GM18507 (cell line): ENCODE results near the gene CRB3.

ENCODE experiments used
- DNase-seq: peaks from one replicate; pipeline ENCODE4 v3.0.0; 2011; ENCODE audit warnings: low read depth; ENCODE audit not compliant: insufficient read length; ENCODE audit errors: extremely low spot score
- FAIRE-seq: peaks from 2 replicates; lab custom pipeline; 2011; peaks lifted over from hg19 to GRCh38; lab: Jason Lieb, UNC

CRB3 gene

DNA sequence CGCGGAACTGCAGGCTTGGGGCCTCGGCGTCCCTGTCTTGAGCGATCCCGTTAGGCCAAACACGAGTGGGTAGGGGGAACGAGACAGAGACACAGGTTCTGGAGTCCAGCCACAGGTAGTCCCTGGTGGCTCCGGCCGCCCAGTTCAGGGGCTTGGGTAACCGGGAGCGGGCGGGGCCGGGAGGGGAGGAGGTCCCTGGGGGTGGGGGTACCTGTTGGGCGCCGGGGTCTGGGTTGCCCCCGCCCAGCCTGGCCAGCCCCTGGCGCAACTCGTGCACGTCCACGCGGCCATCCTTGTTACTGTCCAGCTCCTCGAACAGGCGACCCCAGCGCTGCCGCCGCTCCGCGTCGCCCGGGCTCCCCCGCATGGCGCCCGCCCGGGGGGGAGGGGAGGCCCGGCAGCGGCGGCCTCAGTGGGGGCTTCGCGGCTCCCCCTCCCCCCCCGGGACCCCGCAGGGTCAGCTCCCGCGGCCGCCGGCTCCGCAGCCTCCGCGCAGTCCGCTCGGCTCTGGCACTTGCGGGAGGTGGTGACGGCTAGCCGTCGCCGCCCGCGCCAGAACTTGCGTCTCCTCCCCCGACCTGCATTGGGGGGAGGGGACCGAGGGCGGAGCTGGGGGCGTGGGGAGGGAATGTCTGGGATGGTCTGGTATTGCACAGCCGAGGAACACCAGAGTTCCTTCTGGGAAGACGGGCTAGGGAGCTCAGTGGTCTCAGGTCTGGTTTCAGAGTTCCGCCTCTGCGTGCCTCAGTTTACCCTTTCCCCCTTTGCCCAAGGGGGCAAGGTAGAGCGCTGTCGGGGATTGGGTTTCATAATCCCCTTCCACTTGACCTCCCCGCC is 4.6 kb upstream of the CRB3 start, which contains the start of gene SLC25A23:
Gene SLC25A23 (minus strand): TSS at position 531 of the 837 bp plus-strand sequence. CDS start 164 bp downstream, at position 367.
- FAIRE-seq (no peak), DNase-seq (peak; percentile 71)

DNA sequence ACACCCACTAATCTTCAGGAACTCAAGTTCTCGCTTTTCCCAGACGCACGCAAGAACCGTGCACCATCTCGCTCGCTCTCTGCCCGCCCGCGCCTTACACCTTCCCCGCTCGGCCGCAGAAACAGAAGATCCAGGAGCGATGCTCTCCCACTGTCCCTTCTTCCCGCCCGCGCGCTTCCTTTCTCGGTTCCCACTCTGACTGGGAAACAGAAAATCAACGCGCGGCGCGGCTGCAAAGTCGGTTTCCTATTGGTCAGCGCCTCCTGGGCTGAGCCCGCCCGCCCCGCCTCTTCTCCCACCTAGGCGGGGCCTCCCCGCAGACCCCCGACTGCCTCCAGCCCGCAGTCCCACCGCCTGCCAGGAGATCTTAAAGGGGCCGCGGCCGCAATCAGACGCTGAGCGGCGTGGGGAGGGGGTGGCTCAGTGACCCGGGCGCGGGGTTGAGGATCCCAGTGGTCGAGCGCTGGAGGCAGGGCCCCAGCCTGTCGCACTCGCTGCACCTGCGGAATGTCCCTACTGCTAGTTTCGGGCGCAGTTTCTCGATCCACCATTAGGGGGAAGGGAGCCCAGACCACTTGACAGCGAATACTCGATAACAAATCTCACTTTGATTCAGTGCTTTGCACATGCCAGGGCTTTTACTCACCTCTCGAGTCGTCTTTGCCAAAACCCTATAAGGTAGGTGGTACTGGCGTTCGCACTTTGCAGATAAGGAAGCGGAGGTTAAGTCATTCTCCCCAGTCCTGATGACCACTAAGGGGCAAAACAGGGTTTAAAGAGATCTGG is 3.8 kb upstream of the CRB3 start:
- FAIRE-seq (peak; percentile 98), DNase-seq (peak; percentile 88)

DNA sequence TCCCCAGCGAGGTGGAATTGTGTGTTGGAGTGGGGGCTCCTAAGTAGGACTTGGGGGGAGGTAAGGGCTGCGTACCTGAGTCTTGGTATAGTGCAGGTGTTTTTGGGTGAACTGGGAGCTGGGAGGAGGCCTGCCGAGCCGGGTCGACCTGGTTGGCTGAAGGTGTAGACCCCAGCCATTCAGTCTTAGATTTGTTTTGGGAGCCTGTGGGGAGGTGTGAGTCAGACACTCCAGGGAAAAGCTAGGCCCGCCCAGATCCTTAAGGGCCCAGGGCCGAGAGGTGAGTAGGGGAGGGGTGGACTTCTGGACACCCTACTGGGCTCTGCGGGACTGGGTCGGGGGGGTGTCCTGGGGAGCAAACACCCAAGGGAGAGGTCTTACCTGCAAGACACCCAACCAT is 935 bp downstream of the CRB3 start:
- DNase-seq (no peak), FAIRE-seq (no peak)

DNA sequence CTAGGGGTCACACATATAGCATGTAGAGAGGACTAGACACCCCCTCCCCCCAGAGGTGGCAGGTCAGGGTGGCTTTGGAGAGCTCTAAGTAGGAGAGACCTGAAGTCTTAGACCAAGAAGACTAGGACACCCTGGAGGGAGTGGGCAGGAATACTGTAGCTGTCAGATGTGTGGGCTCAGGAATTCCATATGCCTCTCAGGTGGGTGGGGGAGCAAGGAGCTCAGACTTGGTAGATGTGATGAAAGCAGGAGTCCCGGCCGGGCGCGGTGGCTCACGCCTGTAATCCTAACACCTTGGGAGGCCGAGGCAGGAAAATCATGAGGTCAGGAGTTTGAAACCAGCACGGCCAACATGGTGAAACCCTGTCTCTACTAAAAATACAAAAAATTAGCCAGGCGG is 1.6 kb downstream of the CRB3 start:
- no peak for DNase-seq
- no peak for FAIRE-seq

DNA sequence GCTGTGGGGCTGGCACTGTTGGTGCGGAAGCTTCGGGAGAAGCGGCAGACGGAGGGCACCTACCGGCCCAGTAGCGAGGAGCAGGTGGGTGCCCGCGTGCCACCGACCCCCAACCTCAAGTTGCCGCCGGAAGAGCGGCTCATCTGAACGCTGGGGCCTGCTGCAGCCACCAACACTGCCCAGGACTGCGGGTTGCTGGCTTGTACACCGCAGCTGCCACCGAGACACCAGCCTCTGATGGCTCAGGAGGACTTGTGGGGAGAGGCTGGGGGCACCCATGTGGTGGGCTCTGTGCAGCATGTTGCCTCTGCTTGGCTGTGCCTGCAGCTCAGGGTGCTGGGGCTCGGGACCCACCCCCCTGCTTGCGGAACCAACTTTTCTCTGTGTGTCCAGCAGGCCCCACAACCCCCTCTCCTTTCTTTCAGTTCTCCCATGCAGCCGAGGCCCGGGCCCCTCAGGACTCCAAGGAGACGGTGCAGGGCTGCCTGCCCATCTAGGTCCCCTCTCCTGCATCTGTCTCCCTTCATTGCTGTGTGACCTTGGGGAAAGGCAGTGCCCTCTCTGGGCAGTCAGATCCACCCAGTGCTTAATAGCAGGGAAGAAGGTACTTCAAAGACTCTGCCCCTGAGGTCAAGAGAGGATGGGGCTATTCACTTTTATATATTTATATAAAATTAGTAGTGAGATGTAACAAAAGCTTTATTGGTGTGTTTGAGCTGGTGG is 2.6 kb downstream of the CRB3 start:
- FAIRE-seq (no peak), DNase-seq (no peak)

DNA sequence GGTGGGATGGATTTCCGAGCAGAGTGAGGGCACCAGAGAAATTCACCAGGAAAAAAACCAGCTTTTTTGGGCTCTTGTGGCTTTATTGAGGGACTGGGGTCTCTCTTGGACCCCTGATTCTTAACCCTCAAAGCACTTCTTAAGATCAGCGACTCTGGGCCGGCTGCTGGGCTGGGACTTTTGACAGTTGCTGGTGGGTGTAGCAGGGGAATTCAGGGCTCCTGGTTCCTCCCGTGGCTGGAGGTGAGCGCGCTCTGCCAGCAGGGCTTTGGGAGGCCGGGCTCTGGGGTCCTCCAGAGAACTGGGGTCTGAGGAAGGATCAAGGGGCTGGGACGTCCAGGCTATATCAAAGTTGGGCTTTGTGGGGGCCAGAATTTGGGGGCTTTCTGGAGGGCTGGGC is 3.3 kb downstream of the CRB3 start:
- DNase-seq = no peak
- no peak for FAIRE-seq

DNA sequence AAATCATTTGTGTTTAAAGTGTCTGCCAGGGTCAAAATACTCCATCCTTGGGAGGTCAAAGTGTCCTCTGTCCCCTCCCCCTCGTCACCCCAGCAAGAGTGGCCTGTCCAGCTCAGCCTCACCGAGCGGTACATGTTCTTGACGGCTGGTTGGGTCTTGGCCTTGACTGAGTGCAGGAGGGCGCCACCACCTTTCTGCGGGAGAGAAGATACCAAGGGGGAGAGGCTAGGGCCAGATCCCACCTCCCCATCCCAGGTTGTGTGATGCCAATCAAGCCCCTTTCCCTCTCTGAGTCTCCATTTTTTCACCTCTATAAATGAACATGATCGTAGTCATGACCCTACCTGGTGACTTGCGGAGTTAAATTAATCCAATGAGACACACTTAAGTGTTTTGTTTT is 6.1 kb downstream of the CRB3 start:
- FAIRE-seq = no peak
- no peak for DNase-seq

DNA sequence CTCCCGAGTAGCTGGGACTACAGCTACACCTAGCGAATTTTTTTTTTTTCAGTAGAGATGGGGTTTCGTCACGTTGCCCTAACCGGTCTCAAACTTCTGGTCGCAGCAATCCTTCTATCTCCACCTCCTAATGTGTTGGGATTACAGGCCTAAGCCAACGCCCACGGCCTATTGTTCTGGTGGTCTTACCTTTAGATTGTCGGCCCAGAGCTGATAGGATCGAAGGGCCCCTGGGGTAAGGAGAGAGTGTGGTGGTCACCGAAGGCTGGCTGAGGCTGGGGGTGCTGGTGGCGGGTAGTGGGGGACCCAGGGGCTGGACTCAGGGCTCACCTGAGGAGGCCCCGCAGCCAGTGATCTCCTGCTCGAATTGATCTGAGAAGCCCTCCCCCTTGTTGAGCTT is 7.0 kb downstream of the CRB3 start:
- DNase-seq (no peak), FAIRE-seq (no peak)

DNA sequence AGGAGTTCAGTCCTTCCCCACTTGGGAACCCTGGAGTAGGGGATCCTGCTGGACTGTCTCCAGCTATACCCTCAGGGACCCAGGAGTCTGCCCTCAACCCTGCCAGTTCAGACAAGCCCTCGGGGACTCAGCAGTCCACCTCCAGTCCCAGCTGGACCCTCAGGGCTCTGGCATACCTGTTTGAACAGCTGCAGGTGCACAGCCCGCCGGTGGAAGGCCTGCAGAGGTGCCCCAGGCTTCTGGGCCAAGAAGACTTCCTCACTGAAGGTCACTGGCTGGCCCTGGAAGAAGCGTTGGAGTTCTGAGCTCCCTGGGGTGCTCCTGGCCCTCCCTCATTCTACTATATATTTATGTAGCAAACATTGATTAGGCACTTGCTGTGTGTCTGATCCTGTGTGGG is 8.6 kb downstream of the CRB3 start:
- DNase-seq (no peak), FAIRE-seq (no peak)

DNA sequence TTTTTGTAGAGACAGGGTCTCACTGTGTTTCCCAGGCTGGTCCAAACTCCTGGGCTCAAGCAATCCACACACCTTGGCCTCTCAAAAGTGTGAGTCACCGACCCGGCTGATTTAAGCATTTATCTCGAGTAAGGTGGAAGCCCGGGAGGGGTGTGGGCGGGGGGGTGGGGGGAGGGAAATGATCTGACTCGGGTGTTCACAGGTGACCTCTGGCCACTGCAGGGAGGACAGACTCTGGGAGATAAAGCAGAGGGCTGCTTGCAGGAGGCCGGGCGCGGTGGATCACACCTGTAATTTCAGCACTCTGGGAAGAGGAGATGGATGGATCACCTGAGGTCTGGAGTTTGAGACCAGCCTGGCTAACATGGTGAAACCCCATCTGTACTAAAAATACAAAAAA is 9.6 kb downstream of the CRB3 start:
- FAIRE-seq (no peak), DNase-seq (no peak)

DNA sequence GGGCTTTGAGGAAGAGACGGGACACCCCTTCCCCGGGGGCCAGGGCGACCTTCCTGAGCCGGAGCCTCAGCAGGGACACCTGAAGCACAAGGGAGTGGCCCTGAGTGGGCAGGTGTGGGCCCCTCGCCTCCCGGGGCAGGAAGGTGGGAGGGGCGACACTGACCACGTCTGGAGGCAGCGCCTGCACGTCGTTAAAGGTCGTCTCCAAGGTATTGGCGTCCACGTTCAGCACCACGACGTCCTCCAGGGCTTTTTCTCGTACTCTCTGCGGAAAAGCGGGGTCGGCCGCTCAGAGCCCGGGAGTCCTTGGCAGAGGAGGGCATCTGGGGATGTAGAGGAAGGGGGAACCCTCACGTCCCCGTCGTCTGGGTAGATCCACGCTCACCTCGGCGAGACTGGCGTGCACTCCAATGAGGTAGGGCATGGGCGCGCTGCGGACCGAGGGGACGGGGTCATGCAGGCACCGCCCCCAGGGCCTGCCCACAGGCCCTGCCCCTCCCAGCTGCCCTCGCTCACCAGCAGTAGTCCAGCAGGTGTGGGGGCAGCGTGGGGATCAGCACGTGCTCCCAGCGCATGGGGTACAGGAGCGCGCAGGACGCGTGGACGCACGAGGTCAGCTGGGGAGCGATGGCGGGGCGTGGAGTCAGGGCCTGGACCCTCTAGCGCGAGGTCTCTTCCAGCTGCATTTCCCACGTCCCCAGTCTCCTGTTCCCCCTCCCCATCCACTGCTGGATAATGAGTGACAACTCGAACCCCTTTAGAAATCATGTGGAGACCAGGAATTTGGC is 11.4 kb downstream of the CRB3 start:
- no peak for DNase-seq
- FAIRE-seq = no peak

DNA sequence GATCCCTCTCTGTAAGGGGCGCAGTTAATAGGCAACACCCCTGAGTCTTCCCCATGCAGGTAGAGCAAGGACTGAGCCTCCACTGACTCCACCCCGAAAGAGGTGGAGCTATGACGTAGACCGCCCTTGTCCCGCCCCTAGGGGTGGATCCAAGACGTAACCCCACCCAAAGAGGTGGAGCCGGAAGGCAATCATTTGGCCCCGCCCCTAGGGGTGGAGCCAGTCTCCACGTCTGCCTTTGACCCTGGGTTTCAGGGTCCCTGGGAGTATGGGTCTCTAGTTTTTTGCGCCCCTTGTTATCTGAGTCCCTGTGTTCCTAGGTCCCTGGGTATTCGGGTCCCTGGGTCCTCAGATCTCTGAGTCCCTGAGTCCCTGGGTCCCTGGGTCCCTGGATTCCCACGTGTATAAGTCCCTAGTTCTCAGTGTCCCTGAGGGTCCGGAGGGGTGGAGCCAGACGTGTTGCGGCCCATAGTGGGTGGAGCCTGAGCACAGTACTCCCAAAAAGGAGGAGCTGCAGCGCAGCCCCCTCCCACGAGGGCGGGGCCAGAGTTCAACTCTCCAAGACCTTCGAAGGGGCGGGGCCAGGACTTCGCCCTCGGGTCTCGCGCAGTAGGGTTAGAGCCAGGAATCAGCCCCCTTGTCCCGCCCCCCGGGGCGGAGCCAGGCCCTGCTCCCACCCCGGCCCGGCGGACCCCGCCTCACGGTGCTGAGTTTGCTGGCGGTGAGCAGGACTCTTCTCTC is 12.3 kb downstream of the CRB3 start:
- FAIRE-seq = peak; percentile 91
- peak; percentile 58 for DNase-seq

DNA sequence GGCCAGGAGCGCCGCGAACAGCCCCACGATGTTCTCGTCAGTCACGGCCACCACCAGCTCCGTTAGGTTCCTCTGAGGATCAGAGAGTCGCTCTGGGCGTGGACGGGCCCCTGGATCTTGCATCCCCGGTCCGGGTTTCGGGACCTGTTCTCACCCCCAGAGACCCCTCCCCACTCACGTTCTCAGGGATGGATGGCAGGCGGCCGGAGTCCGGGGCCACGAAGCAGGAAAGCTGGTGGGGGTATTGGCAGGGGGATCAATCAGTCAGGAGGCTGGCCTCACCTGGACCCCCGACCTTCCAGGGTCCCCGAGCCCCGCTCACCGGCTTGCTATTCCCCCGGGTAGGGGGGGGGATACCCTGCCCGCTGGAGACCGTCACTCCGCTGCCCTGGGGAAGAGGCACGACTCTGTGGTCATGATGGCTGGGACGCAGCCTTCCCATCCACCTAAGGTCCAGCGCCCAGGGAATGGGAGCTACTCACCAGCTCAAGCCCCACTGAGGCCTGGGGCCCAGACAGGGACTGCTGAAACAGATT is 12.9 kb downstream of the CRB3 start:
- FAIRE-seq (no peak), DNase-seq (no peak)

DNA sequence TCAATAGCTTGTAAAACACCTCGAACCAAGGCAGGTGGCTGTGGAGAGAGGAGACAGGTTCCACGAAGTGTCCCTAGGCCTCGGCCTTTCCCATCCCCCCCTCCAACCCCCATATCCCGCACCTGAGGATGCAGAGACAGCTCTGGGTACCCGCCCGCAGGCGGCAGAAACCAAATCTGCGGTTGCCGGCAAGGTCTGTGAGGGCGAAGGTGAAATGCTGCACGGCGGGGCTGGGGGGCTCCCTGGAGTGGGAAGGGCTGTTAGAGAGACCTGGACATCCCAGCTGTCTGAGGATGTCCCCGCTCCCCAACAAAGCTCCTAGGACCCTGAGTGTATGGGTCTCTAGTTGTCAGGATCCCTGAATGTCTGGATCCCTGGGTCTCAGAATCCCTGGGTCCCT is 14.7 kb downstream of the CRB3 start:
- no peak for DNase-seq
- FAIRE-seq = no peak

DNA sequence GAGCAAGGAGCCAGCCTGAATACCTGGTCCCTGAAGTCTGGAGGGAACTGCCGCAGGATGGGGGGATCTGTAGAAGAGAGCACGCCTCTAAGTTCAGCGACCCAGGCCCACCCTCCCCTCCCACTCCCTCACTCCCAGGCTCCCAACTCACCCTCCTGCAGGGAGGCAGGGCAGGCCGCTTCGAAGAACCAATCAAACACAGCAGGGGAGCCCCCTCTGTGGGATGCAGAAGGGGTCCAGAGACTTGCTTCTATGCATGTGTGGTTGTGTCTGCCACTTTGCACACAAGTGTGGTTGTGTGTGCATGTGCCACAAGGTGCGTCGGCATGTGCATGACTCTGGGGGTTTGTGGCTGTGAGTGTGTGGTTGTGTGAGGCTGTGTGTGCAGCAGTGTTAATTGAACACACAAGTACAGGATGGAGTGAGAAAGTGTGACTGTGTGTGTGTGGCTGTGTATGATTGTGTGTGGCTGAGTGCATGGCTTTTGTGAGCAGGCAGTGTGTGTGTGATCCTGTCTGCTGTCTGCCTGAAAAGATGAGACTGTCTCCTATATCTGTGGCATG is 15.8 kb downstream of the CRB3 start:
- no peak for FAIRE-seq

DNA sequence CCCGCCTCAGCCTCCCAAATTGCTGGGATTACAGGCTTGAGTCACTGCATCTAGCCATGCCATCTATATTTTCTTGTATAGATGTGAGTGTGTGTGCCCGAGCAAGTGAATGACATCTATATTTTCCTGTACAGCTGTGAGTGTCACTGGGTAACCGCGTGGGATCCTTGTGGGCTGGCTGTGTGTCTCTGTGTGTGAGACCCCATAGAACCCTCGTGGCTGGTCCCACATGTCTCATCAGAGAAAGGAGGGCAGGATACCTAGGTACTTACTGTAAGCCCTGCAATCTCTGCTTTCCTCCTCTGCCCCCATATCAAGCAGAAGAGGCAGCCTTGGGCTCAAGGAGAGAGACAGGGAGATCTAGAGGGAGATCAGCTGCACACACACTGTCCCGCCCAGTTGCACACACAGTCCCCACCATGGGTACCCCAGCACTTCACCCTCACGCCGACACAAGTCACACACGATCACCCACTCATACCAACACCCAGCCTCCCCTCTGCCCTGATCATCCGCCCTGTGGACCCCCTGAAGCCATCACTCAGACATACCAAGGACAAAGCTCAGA is 16.9 kb downstream of the CRB3 start:
- FAIRE-seq (peak; percentile 61), DNase-seq (no peak)

More for the DNA sequence above, 15.8 kb downstream of the CRB3 start:
- no peak for DNase-seq

DNA sequence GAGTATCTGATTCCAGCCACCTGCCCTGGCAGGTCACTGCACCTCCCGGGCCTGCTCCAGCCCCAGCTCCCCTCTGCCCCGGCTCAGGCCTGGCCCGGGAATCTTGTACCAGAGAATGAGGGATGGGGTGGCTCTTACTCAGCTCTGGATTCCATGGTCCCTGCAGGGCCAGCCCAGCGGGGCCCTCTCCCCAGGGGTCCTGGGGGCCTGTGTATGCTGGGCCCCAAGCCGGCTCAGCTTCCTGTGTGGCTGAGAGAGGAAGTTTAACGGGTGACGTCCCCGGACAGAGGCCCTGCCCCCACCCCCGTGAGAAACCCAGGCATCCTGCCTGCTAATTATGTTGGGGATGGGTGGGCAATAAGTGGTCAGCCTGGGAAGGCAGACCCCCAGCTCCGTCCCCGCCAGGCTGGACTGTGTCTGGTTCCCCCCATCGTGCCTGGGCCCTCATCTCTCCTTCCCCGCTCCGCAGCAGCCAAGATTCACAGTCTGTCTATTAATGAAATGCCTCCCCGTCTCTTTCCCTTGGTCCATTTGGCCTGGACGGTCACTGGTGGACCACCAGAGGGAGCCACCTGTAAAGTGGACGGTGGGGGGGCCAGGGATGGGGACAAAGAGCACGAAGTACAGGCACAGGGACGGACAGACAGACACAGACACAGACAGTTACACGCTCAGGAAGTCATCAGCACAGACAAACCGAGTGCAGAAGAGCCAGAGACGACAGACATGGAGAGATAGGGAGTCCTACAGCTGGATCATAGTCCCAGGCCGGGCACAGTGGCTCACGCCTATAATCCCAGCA is 17.7 kb downstream of the CRB3 start, which contains the start of gene DENND1C:
Gene DENND1C (minus strand): TSS at position 247 of the 802 bp plus-strand sequence. CDS start 92 bp downstream, at position 155.
- FAIRE-seq (peak; percentile 89), DNase-seq (no peak)
